Dendritic cell treated with granulocyte-macrophage colony-stimulating factor and Interleukin-4, amounts not matched to agents 40 ng/mL and 50 ng/mL, for 4 days (primary cell): ENCODE results near the gene PCDHGB6.
"Not testable (repeated sequence)": the region's sequence is repeated elsewhere in the genome, so short reads cannot be mapped to it uniquely, and the experiment has no call there.

Experiments
- H3K27ac Mint-ChIP-seq: one replicate; pipeline ENCODE4 v1.8.0; 2022; ENCODE audit warnings: mild to moderate bottlenecking, mixed read lengths
- H3K27me3 Mint-ChIP-seq: one replicate; pipeline ENCODE4 v1.8.0; 2022; ENCODE audit warnings: mild to moderate bottlenecking, mixed read lengths
- H3K36me3 Mint-ChIP-seq: one replicate; pipeline ENCODE4 v1.8.0; 2022; ENCODE audit warnings: low read depth, mixed read lengths
- H3K4me1 Mint-ChIP-seq: one replicate; pipeline ENCODE4 v1.8.0; 2022; ENCODE audit warnings: low read depth, mixed read lengths
- H3K4me3 Mint-ChIP-seq: one replicate; pipeline ENCODE4 v1.8.0; 2022; ENCODE audit warnings: mild to moderate bottlenecking, moderate library complexity, mixed read lengths
- H3K9me3 Mint-ChIP-seq: one replicate; pipeline ENCODE4 v1.8.0; 2022; ENCODE audit warnings: mixed read lengths
- intact Hi-C: fragments of 100-400 bp; cut with micrococcal nuclease; formaldehyde crosslinking; loops from one replicate; pipeline ENCODE4 v1.15.0; 2022

PCDHGB6 gene

GRCh38 chr5:141382469-141383294 lies 25.1 kb upstream of the PCDHGB6 start, which contains the start of gene PCDHGA7:
Gene PCDHGA7, plus strand, starts transcription at chr5:141382742. Its CDS starts 158 bp downstream, at chr5:141382900.
- H3K36me3 Mint-ChIP-seq = no peaks in the 10 kb centered on the region
- H3K4me1 Mint-ChIP-seq = no peaks in the 10 kb centered on the region
- H3K4me3 Mint-ChIP-seq = peak within 1 kb of the TSS; percentile 71
- H3K9me3 Mint-ChIP-seq = peaks cover 22% of the 10 kb centered on the region
- H3K27ac Mint-ChIP-seq = no peak within 1 kb of the TSS
- intact Hi-C loops = no loop called here
- peaks cover 62% of the 10 kb centered on the region for H3K27me3 Mint-ChIP-seq

GRCh38 chr5:141383345-141383744 lies 24.5 kb upstream of the PCDHGB6 start:
- intact Hi-C loops = no loop called here

GRCh38 chr5:141384471-141385267 lies 23.2 kb upstream of the PCDHGB6 start:
- H3K4me3 Mint-ChIP-seq = no peak overlapping the region
- intact Hi-C loops = no loop called here
- H3K36me3 Mint-ChIP-seq = peaks cover 1% of the 10 kb centered on the region
- no peaks in the 10 kb centered on the region for H3K4me1 Mint-ChIP-seq
- H3K27ac Mint-ChIP-seq = no peak overlapping the region
- peaks cover 77% of the 10 kb centered on the region for H3K27me3 Mint-ChIP-seq
- H3K9me3 Mint-ChIP-seq = peaks cover 38% of the 10 kb centered on the region

More at GRCh38 chr5:141383345-141383744, 24.5 kb upstream of the PCDHGB6 start:
- Mint-ChIP-seq H3K9me3 (peaks cover 25% of the 10 kb centered on the region), H3K36me3 (no peaks in the 10 kb centered on the region), H3K4me3 (no peak overlapping the region), H3K27me3 (peaks cover 64% of the 10 kb centered on the region), H3K4me1 (no peaks in the 10 kb centered on the region), H3K27ac (no peak overlapping the region)

- H3K27ac Mint-ChIP-seq, H3K36me3 Mint-ChIP-seq, H3K4me1 Mint-ChIP-seq, intact Hi-C loops: not testable (repeated sequence)
- H3K9me3 Mint-ChIP-seq = peaks cover 53% of the 10 kb centered on the region
- peak within 1 kb of the TSS; percentile 63 for H3K4me3 Mint-ChIP-seq
- H3K27me3 Mint-ChIP-seq = peaks cover 74% of the 10 kb centered on the region
Measured at GRCh38 chr5:141387557-141388311, 20.1 kb upstream of the PCDHGB6 start, which contains the start of gene PCDHGB4. Gene PCDHGB4, plus strand, starts transcription at chr5:141387698. Its CDS starts 187 bp downstream, at chr5:141387885.

GRCh38 chr5:141388661-141389060 lies 19.2 kb upstream of the PCDHGB6 start:
- Mint-ChIP-seq H3K4me3 (no peak overlapping the region), H3K9me3 (peaks cover 53% of the 10 kb centered on the region), H3K27me3 (peaks cover 73% of the 10 kb centered on the region), H3K4me1 (no peaks in the 10 kb centered on the region), H3K27ac (no peak overlapping the region), H3K36me3 (peaks cover 7% of the 10 kb centered on the region)
- intact Hi-C loops = no loop called here

GRCh38 chr5:141389153-141390042 lies 18.4 kb upstream of the PCDHGB6 start:
- Mint-ChIP-seq H3K9me3 (peaks cover 57% of the 10 kb centered on the region), H3K27ac (no peak overlapping the region), H3K4me3 (no peak overlapping the region), H3K27me3 (peaks cover 73% of the 10 kb centered on the region), H3K4me1 (no peaks in the 10 kb centered on the region), H3K36me3 (peaks cover 7% of the 10 kb centered on the region)
- intact Hi-C loops = no loop called here

GRCh38 chr5:141392429-141393198 lies 15.2 kb upstream of the PCDHGB6 start, which contains the start of gene PCDHGA8:
Gene PCDHGA8, plus strand, starts transcription at chr5:141392633. Its CDS starts 181 bp downstream, at chr5:141392814.
- Mint-ChIP-seq H3K4me3 (no peak within 1 kb of the TSS), H3K36me3 (peaks cover 7% of the 10 kb centered on the region), H3K27me3 (peaks cover 72% of the 10 kb centered on the region), H3K4me1 (no peaks in the 10 kb centered on the region), H3K27ac (no peak within 1 kb of the TSS), H3K9me3 (peaks cover 59% of the 10 kb centered on the region)
- intact Hi-C loops = no loop called here

GRCh38 chr5:141393267-141393666 lies 14.6 kb upstream of the PCDHGB6 start:
- no peak overlapping the region for H3K27ac Mint-ChIP-seq
- peaks cover 57% of the 10 kb centered on the region for H3K9me3 Mint-ChIP-seq
- no peaks in the 10 kb centered on the region for H3K4me1 Mint-ChIP-seq
- intact Hi-C loops = no loop called here
- peaks cover 7% of the 10 kb centered on the region for H3K36me3 Mint-ChIP-seq
- H3K27me3 Mint-ChIP-seq = peaks cover 72% of the 10 kb centered on the region
- no peak overlapping the region for H3K4me3 Mint-ChIP-seq

- H3K9me3 Mint-ChIP-seq = peaks cover 55% of the 10 kb centered on the region
- peaks cover 72% of the 10 kb centered on the region for H3K27me3 Mint-ChIP-seq
- intact Hi-C loops, H3K36me3 Mint-ChIP-seq, H3K4me3 Mint-ChIP-seq, H3K4me1 Mint-ChIP-seq, H3K27ac Mint-ChIP-seq: not testable (repeated sequence)
Measured at GRCh38 chr5:141394401-141395187, 13.2 kb upstream of the PCDHGB6 start.

GRCh38 chr5:141397756-141398551 lies 9.9 kb upstream of the PCDHGB6 start, which contains the start of gene PCDHGB5:
Gene PCDHGB5, plus strand, starts transcription at chr5:141397947. Its CDS starts 181 bp downstream, at chr5:141398128.
- peaks cover 49% of the 10 kb centered on the region for H3K9me3 Mint-ChIP-seq
- H3K27ac Mint-ChIP-seq, H3K4me1 Mint-ChIP-seq, H3K36me3 Mint-ChIP-seq, intact Hi-C loops: not testable (repeated sequence)
- peaks cover 74% of the 10 kb centered on the region for H3K27me3 Mint-ChIP-seq
- peak within 1 kb of the TSS; percentile 67 for H3K4me3 Mint-ChIP-seq

GRCh38 chr5:141398608-141399007 lies 9.2 kb upstream of the PCDHGB6 start:
- Mint-ChIP-seq H3K27me3 (peaks cover 74% of the 10 kb centered on the region), H3K4me1 (no peaks in the 10 kb centered on the region), H3K9me3 (peaks cover 49% of the 10 kb centered on the region), H3K36me3 (no peaks in the 10 kb centered on the region), H3K4me3 (no peak overlapping the region), H3K27ac (no peak overlapping the region)
- intact Hi-C loops = no loop called here
